ENCODE data around the gene TMA7B.

GRCh38 chr22:39947220-39948216 is 12.7 kb upstream of the TMA7B start:
- TF ChIP-seq JUNB (IDR thresholded peaks at IDR 0.05): no peak
- TF ChIP-seq NRF1 (conservative IDR thresholded peaks at IDR 0.05; ENCODE audit: low read depth, low read length): no peak
- TF ChIP-seq ZBTB33 (IDR thresholded peaks at IDR 0.05): no peak
- TF ChIP-seq POLR2AphosphoS5 (IDR thresholded peaks at IDR 0.05; ENCODE audit: low read length): no peak
- TF ChIP-seq EGR1 (IDR thresholded peaks at IDR 0.05; ENCODE audit: borderline replicate concordance in 1 of 2, low read depth in 2 of 2, low read length in 2 of 2): no peak
- TF ChIP-seq, protein P1, sequence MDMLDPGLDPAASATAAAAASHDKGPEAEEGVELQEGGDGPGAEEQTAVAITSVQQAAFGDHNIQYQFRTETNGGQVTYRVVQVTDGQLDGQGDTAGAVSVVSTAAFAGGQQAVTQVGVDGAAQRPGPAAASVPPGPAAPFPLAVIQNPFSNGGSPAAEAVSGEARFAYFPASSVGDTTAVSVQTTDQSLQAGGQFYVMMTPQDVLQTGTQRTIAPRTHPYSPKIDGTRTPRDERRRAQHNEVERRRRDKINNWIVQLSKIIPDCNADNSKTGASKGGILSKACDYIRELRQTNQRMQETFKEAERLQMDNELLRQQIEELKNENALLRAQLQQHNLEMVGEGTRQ (IDR thresholded peaks at IDR 0.05; ENCODE audit: borderline replicate concordance, low read depth, low read length): no peak
- no peak for TF ChIP-seq SPI1 (IDR thresholded peaks at IDR 0.05; ENCODE audit: borderline replicate concordance, insufficient read depth, low read depth, low read length)
- TF ChIP-seq RAD21 (IDR thresholded peaks at IDR 0.05; ENCODE audit: insufficient read depth, low read depth, low read length): no peak
- no peak for TF ChIP-seq NFIC (IDR thresholded peaks at IDR 0.05; ENCODE audit: low read depth, low read length)
- TF ChIP-seq, protein P2, sequence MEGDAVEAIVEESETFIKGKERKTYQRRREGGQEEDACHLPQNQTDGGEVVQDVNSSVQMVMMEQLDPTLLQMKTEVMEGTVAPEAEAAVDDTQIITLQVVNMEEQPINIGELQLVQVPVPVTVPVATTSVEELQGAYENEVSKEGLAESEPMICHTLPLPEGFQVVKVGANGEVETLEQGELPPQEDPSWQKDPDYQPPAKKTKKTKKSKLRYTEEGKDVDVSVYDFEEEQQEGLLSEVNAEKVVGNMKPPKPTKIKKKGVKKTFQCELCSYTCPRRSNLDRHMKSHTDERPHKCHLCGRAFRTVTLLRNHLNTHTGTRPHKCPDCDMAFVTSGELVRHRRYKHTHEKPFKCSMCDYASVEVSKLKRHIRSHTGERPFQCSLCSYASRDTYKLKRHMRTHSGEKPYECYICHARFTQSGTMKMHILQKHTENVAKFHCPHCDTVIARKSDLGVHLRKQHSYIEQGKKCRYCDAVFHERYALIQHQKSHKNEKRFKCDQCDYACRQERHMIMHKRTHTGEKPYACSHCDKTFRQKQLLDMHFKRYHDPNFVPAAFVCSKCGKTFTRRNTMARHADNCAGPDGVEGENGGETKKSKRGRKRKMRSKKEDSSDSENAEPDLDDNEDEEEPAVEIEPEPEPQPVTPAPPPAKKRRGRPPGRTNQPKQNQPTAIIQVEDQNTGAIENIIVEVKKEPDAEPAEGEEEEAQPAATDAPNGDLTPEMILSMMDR (IDR thresholded peaks at IDR 0.05 in 2 of 3, conservative IDR thresholded peaks at IDR 0.05 in 1 of 3; ENCODE audit: control insufficient read depth in 2 of 3, extremely low read depth in 1 of 3, insufficient read depth in 1 of 3, low read depth in 3 of 3, low read length in 3 of 3): no peak
- no peak for TF ChIP-seq POLR2A (IDR thresholded peaks at IDR 0.05; ENCODE audit: low read depth, low read length)
- TF ChIP-seq HDAC6 (IDR thresholded peaks at IDR 0.05; ENCODE audit: unreplicated experiment): no peak
- TF ChIP-seq ZZZ3 (IDR thresholded peaks at IDR 0.05; ENCODE audit: control insufficient read depth, insufficient read length, low read depth): no peak
- TF ChIP-seq ASH2L (IDR thresholded peaks at IDR 0.05; ENCODE audit: borderline replicate concordance, low read depth): no peak

Data from GM12878 (cell line).